Skeletal muscle tissue (tissue), 4 donors: ENCODE results near the gene LPAR1. TPM values are rescaled to one million over a fixed set of nuclear protein-coding genes. Genes with fewer than 3 reads are reported as not detected.

ENCODE experiments used
- H3K27ac ChIP-seq: one replicate; pipeline ENCODE4 v1.7.0; 2013; ENCODE audit warnings: mild to moderate bottlenecking, low read depth, low read length, inconsistent platforms
- H3K27me3 ChIP-seq, 3 donors: one replicate each; pipeline ENCODE4 v1.7.0; 2013; ENCODE audit warnings: low read length in 3 of 3; ENCODE audit not compliant: control insufficient read depth in 3 of 3, insufficient read depth in 3 of 3
- H3K36me3 ChIP-seq, 3 donors: one replicate each; pipeline ENCODE4 v1.7.0; 2013; ENCODE audit warnings: low read length in 3 of 3; ENCODE audit not compliant: control insufficient read depth in 3 of 3, insufficient read depth in 3 of 3
- H3K4me1 ChIP-seq, 3 donors: one replicate each; pipeline ENCODE4 v1.7.0; 2013; ENCODE audit warnings: low read length in 3 of 3, mild to moderate bottlenecking in 3 of 3; ENCODE audit not compliant: control insufficient read depth in 3 of 3, insufficient read depth in 3 of 3
- H3K4me3 ChIP-seq, 3 donors: one replicate each; pipeline ENCODE4 v1.7.0; 2013; ENCODE audit warnings: low read length in 3 of 3
- H3K9ac ChIP-seq, 3 donors: one replicate each; pipeline ENCODE4 v1.7.0; 2013; ENCODE audit warnings: low read length in 3 of 3, mild to moderate bottlenecking in 3 of 3, moderate library complexity in 2 of 3, low read depth in 1 of 3
- H3K9me3 ChIP-seq, 3 donors: one replicate each; pipeline ENCODE4 v1.7.0; 2013; ENCODE audit warnings: low read length in 3 of 3; ENCODE audit not compliant: control insufficient read depth in 3 of 3
- total RNA-seq: library from RNA; depleted of rRNA; stranded (reverse); fragments of >200 nt; gene quantifications from one replicate; pipeline ENCODE4 v1.2.3, GENCODE V29; 2014
- donor health status: Osteomylitis.

Gene LPAR1
- total RNA-seq, 1 donor from 2014 or later = 45.9 TPM

- no peak overlapping the region for H3K27ac ChIP-seq
- H3K4me3 ChIP-seq = no peak overlapping the region
- no peaks in the 10 kb centered on the region for H3K36me3 ChIP-seq
- H3K9me3 ChIP-seq = no peaks in the 10 kb centered on the region
- H3K9ac ChIP-seq = no peak overlapping the region
- no peaks in the 10 kb centered on the region for H3K27me3 ChIP-seq
- no peaks in the 10 kb centered on the region for H3K4me1 ChIP-seq
These were observed 68.3 kb downstream of the LPAR1 start for GRCh38 chr9:110969971-110970386.

- Histone ChIP-seq H3K36me3 (no peaks in the 10 kb centered on the region), H3K9me3 (no peaks in the 10 kb centered on the region), H3K27ac (no peak overlapping the region), H3K4me1 (no peaks in the 10 kb centered on the region), H3K4me3 (no peak overlapping the region), H3K9ac (no peak overlapping the region), H3K27me3 (no peaks in the 10 kb centered on the region)
These were observed 70.2 kb downstream of the LPAR1 start for GRCh38 chr9:110968096-110968495.

DNA sequence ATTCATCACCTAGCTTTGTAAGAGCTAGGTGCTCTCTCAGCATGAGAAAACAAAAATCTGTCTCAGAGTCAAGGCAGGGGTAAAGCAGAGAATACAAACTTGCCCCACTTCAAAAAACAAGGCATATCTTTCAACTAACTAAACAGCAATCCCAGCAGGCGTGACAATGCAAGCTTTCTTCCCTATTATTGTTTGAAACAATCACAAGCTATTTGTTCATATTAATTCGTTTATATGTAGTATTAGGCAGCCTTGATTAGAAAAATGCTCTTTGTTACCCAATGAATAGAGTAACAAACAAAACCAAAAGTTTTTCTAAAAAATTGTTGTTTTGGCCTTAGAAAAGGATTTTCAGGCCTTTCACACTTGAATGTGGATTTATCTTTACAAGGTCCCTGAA lies 71.1 kb downstream of the LPAR1 start:
- H3K9me3 ChIP-seq = no peaks in the 10 kb centered on the region
- H3K4me1 ChIP-seq = no peaks in the 10 kb centered on the region
- H3K36me3 ChIP-seq = no peaks in the 10 kb centered on the region
- no peaks in the 10 kb centered on the region for H3K27me3 ChIP-seq
- H3K4me3 ChIP-seq = no peak overlapping the region
- no peak overlapping the region for H3K9ac ChIP-seq
- H3K27ac ChIP-seq = no peak overlapping the region

GRCh38 chr9:110960288-110960687 lies 78.0 kb downstream of the LPAR1 start:
- Histone ChIP-seq H3K9ac (no peak overlapping the region), H3K36me3 (no peaks in the 10 kb centered on the region), H3K27me3 (no peaks in the 10 kb centered on the region), H3K27ac (no peak overlapping the region), H3K4me1 (no peaks in the 10 kb centered on the region), H3K9me3 (peaks cover 0 to 4% (median 4%) of the 10 kb centered on the region in 3 donors), H3K4me3 (no peak overlapping the region)

DNA sequence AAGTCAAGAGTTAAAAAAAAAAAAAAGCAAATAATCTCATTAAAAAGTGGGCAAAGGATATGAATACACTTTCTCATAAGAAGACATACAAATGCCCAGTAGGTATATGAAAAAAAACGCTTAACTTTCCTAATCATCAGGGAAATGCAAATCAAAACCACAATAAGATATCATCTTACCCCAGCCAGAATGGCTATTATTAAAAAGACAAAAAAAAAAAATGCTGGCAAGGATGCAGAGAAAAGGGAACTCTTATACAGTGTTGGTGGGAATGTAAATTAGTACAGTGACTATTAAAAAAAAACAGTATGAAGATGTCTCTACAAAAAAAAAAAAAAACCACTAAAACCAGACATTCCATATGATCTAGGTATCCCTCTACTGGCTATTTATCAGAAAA lies 79.4 kb downstream of the LPAR1 start:
- Histone ChIP-seq H3K4me1 (no peaks in the 10 kb centered on the region), H3K9me3 (peaks cover 0 to 4% (median 4%) of the 10 kb centered on the region in 3 donors), H3K4me3 (no peak overlapping the region), H3K27me3 (no peaks in the 10 kb centered on the region), H3K9ac (no peak overlapping the region), H3K36me3 (no peaks in the 10 kb centered on the region), H3K27ac (no peak overlapping the region)

DNA sequence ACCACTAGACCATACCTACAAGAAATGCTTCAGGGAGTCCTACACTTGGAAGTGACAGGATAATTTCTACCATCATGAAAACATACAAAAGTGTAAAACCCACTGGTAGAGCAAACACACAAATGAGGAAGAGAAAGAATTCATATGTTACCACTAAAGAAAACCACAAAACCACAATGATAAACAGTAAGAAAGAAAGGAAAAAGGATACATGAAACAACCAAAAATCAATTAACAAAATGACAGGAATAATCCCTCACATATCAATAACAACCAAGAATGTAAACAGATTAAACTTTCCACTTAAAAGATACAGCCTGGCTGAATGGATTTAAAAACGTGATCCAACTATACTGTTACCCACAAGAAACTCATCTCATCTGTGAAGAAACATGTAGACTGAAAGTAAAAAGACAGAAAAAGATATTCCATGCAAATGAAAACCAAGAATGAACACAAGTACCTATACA lies 83.4 kb downstream of the LPAR1 start:
- H3K9ac ChIP-seq = no peak overlapping the region
- peaks cover 0 to 7% (median 4%) of the 10 kb centered on the region in 3 donors for H3K9me3 ChIP-seq

GRCh38 chr9:110952540-110952859 lies 85.8 kb downstream of the LPAR1 start:
- H3K27ac ChIP-seq = no peak overlapping the region
- no peaks in the 10 kb centered on the region for H3K36me3 ChIP-seq
- no peaks in the 10 kb centered on the region for H3K27me3 ChIP-seq
- peaks cover 0 to 7% (median 0%) of the 10 kb centered on the region in 3 donors for H3K9me3 ChIP-seq
- H3K4me3 ChIP-seq = no peak overlapping the region
- H3K9ac ChIP-seq = no peak overlapping the region
- H3K4me1 ChIP-seq = peaks cover 0 to 9% (median 0%) of the 10 kb centered on the region in 3 donors

More for the DNA sequence above, 83.4 kb downstream of the LPAR1 start:
- peaks cover 0 to 9% (median 0%) of the 10 kb centered on the region in 3 donors for H3K4me1 ChIP-seq
- H3K27ac ChIP-seq = no peak overlapping the region
- no peaks in the 10 kb centered on the region for H3K27me3 ChIP-seq
- H3K4me3 ChIP-seq = no peak overlapping the region
- H3K36me3 ChIP-seq = no peaks in the 10 kb centered on the region

- H3K36me3 ChIP-seq = no peaks in the 10 kb centered on the region
- peaks cover 0 to 9% (median 0%) of the 10 kb centered on the region in 3 donors for H3K4me1 ChIP-seq
- H3K27me3 ChIP-seq = no peaks in the 10 kb centered on the region
- peaks cover 0 to 2% (median 0%) of the 10 kb centered on the region in 3 donors for H3K9me3 ChIP-seq
- H3K27ac ChIP-seq = no peak overlapping the region
- no peak overlapping the region for H3K9ac ChIP-seq
- H3K4me3 ChIP-seq = no peak overlapping the region
These were observed 86.3 kb downstream of the LPAR1 start for GRCh38 chr9:110951805-110952539.

DNA sequence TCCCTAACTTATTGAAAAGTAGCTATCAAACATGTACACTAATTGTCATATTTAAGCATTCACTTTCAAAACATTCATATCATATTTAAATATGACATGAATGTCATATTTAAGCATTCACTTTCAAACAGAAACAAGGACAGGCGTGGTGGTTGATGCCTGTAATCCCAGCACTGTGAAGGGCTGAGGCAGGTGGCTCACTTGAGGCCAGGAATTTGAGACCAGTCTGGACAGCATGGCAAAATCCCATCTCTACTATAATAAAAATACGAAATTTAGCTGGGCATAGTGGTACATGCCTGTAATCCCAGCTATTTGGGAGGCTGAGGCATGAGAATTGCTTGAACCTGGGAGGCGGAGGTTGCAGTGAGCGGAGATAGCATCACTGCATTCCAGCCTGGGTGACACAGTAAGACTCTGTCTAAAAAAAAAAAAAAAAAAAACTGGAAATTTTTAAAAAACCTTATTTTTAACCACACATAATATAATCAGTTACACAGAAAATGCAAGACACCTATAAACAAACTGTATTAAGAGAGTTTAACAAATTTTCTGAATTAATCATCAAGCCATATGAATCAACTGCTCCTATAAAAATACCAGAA lies 88.1 kb downstream of the LPAR1 start:
- H3K4me3 ChIP-seq = no peak overlapping the region
- no peak overlapping the region for H3K9ac ChIP-seq
- H3K27ac ChIP-seq = no peak overlapping the region
- peaks cover 0 to 2% (median 0%) of the 10 kb centered on the region in 3 donors for H3K9me3 ChIP-seq
- no peaks in the 10 kb centered on the region for H3K27me3 ChIP-seq
- H3K36me3 ChIP-seq = no peaks in the 10 kb centered on the region
- peaks cover 0 to 9% (median 0%) of the 10 kb centered on the region in 3 donors for H3K4me1 ChIP-seq

- no peak overlapping the region for H3K9ac ChIP-seq
- H3K4me3 ChIP-seq = no peak overlapping the region
- peaks cover 0 to 2% (median 0%) of the 10 kb centered on the region in 3 donors for H3K9me3 ChIP-seq
- H3K36me3 ChIP-seq = no peaks in the 10 kb centered on the region
- H3K27ac ChIP-seq = no peak overlapping the region
- no peaks in the 10 kb centered on the region for H3K27me3 ChIP-seq
- H3K4me1 ChIP-seq = peaks cover 0 to 9% (median 0%) of the 10 kb centered on the region in 3 donors
These were observed 89.2 kb downstream of the LPAR1 start for GRCh38 chr9:110949081-110949480.
